ENCODE data around the gene GFPT2. TPM values are rescaled to one million over a fixed set of nuclear protein-coding genes. Genes with fewer than 3 reads are reported as not detected.

The GFPT2 gene
- total RNA-seq, 1 donor from 2014 or later, result 1.7 TPM

DNA sequence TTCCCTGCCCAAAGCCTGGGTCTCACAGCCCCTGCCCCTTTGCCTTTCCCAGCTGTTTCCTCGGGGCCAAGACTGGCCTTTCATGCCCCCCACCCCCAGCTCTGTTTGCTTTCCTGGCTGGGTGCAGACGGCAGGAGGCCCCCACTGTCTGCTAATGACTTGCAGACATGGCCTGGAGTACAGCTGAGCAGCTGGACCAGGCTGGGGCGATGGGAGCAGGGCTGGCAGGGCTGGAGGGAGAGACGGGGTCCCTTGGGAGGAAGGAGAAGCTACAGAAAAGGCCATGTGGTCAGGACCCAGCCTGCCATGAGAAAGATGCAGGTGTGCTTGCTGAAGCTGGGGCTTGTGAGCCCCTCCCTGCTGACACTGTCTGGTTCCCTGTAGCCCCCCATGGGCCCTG, 28.3 kb upstream of the GFPT2 start:
- no peak overlapping the region for H3K4me3 Mint-ChIP-seq (ENCODE audit: low read depth)
- H3K4me1 Mint-ChIP-seq (ENCODE audit: low read depth), result no peaks in the 10 kb centered on the region
- TF ChIP-seq, protein P1, sequence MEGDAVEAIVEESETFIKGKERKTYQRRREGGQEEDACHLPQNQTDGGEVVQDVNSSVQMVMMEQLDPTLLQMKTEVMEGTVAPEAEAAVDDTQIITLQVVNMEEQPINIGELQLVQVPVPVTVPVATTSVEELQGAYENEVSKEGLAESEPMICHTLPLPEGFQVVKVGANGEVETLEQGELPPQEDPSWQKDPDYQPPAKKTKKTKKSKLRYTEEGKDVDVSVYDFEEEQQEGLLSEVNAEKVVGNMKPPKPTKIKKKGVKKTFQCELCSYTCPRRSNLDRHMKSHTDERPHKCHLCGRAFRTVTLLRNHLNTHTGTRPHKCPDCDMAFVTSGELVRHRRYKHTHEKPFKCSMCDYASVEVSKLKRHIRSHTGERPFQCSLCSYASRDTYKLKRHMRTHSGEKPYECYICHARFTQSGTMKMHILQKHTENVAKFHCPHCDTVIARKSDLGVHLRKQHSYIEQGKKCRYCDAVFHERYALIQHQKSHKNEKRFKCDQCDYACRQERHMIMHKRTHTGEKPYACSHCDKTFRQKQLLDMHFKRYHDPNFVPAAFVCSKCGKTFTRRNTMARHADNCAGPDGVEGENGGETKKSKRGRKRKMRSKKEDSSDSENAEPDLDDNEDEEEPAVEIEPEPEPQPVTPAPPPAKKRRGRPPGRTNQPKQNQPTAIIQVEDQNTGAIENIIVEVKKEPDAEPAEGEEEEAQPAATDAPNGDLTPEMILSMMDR (IDR thresholded peaks at IDR 0.05; ENCODE audit: unreplicated experiment), result no peak
- no peaks in the 10 kb centered on the region for H3K36me3 Mint-ChIP-seq (ENCODE audit: insufficient read depth)
- no peak overlapping the region for H3K27ac Mint-ChIP-seq
- no peaks in the 10 kb centered on the region for H3K9me3 Mint-ChIP-seq (ENCODE audit: low read depth)
- H3K27me3 Mint-ChIP-seq, result peaks cover 5% of the 10 kb centered on the region
- DNase-seq (ENCODE audit: low spot score, unreplicated experiment), result no peak

DNA sequence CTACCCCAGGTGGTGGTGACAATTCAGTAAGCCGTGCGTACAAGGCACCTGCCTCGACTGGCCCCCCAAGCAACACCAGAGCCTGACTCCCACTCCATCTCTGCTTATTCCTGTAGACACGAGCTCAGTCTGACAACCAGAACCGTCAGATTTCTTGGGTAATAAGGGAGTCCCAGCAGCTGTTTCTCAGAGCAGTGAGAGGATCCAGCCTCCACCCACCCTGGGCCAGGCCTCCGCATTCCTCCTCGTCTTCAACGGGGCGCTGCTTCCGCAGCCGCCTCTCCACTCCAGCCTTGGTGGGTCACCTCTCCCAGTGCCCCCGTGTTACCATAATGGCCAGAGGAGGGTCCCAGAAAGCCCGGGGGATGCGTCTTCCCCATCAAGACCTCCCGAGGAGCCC, 27.7 kb upstream of the GFPT2 start:
- Mint-ChIP-seq H3K36me3 (ENCODE audit: insufficient read depth) (no peaks in the 10 kb centered on the region), H3K9me3 (ENCODE audit: low read depth) (no peaks in the 10 kb centered on the region), H3K27ac (no peak overlapping the region), H3K27me3 (peaks cover 5% of the 10 kb centered on the region), H3K4me3 (ENCODE audit: low read depth) (no peak overlapping the region), H3K4me1 (ENCODE audit: low read depth) (no peaks in the 10 kb centered on the region)
- TF ChIP-seq, protein P1 (IDR thresholded peaks at IDR 0.05; ENCODE audit: unreplicated experiment), result no peak
- DNase-seq (ENCODE audit: low spot score, unreplicated experiment), result no peak

DNA sequence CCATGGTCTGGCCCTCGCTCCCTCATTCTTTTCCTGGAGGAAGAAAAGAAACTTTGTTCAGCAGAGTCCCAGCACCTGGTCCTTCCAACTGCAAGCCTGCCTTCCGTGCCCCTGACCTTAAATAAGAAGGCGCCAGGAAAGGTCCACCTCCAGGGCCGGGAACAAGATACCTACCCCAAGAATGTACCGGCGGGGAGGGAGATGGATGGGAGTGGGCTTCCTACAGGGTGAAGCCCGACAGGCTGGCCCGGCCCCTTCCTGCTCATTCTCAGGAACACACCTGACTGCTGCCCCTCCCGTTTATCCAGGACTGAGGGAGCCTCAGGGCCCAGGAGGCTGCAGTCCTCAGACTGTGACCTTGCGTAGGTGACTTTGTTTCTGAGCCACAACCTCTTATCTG, 27.3 kb upstream of the GFPT2 start:
- no peak for DNase-seq (ENCODE audit: low spot score, unreplicated experiment)
- no peaks in the 10 kb centered on the region for H3K9me3 Mint-ChIP-seq (ENCODE audit: low read depth)
- peaks cover 5% of the 10 kb centered on the region for H3K27me3 Mint-ChIP-seq
- H3K27ac Mint-ChIP-seq, result no peak overlapping the region
- H3K4me1 Mint-ChIP-seq (ENCODE audit: low read depth), result no peaks in the 10 kb centered on the region
- H3K4me3 Mint-ChIP-seq (ENCODE audit: low read depth), result no peak overlapping the region
- H3K36me3 Mint-ChIP-seq (ENCODE audit: insufficient read depth), result no peaks in the 10 kb centered on the region
- TF ChIP-seq, protein P1 (IDR thresholded peaks at IDR 0.05; ENCODE audit: unreplicated experiment), result no peak

DNA sequence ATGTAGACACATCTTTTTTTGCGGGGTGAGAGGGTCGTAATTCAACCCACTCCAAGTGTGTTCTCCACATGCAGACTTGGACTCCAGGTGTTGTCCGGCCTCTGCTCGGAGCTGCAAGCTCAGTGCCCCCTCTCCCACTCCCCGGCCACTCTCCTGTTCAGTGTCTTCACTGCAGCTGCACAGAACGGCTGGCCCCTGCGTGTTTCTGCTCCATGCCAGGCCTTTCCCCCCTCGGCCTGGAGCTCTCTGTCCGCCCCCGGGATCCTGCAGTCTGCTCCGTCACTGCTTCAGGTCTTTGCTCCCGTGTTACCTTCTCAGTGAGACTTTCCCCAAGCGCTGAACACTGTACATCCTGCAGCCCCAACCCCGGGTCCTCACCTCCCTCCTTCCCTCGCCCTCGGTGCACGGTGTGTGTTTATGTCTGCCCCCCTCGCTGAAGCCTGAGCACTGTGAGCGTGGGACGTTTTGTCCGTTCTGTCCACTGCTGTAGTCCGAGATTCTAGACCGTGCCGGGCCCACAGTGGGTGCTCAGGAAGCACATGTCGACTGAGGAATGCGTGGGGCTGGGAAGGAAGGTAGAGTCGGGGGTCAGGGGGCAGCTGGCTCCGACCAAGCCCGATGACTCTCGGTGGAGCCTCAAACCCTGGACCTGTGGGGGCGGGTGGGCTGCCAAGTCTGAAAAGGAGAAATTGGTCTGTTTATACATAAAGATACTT, 26.4 kb upstream of the GFPT2 start:
- Mint-ChIP-seq H3K4me3 (ENCODE audit: low read depth) (no peak overlapping the region), H3K36me3 (ENCODE audit: insufficient read depth) (no peaks in the 10 kb centered on the region), H3K27ac (no peak overlapping the region), H3K9me3 (ENCODE audit: low read depth) (no peaks in the 10 kb centered on the region), H3K4me1 (ENCODE audit: low read depth) (no peaks in the 10 kb centered on the region), H3K27me3 (peaks cover 5% of the 10 kb centered on the region)
- TF ChIP-seq, protein P1 (IDR thresholded peaks at IDR 0.05; ENCODE audit: unreplicated experiment), result no peak
- no peak for DNase-seq (ENCODE audit: low spot score, unreplicated experiment)

DNA sequence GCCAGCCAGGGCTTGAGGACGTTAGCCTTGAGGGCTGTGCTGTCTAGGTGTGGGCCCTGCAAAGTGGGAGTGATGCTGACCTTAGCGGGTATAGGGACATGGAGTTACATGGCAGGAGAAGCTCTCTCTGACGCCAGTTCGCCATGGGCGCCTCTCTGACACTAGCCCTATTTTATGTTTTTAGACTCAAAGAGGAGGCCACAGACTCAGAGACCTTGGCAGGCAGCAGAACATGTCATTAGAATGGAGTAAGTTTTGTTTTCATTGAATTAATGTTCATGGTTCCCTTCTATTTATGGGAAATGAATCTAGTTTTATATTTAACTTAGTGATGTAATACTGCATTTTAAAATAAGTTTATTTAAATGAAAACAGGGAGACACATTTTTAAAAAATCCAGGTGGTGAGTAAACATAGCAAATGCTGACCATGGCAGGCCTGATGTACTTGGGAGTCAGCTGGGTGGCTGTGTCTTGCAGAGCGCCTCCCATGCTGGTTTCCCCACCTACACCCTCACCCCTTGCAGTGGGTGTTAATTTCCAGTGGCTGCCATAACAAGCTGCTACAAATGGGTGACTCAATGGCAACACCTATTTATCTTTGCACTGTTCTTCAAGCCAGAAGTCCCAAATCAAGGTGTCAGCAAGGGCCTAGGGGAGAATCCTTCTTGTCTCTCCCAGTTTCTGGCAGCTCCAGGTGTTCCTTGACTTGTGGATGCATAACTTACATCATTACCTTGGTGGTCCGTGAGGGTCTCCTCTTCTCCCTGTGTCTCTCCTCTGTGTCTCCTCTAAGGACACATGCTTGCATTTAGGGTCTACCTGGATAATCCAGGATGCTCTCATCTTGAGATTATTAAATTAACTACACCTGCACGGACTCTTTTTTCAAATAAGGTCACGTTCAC, 25.6 kb upstream of the GFPT2 start:
- peaks cover 9% of the 10 kb centered on the region for H3K27me3 Mint-ChIP-seq
- H3K4me3 Mint-ChIP-seq (ENCODE audit: low read depth), result no peak overlapping the region
- no peak for DNase-seq (ENCODE audit: low spot score, unreplicated experiment)
- TF ChIP-seq, protein P1 (IDR thresholded peaks at IDR 0.05; ENCODE audit: unreplicated experiment), result no peak
- H3K36me3 Mint-ChIP-seq (ENCODE audit: insufficient read depth), result no peaks in the 10 kb centered on the region
- H3K27ac Mint-ChIP-seq, result no peak overlapping the region
- no peaks in the 10 kb centered on the region for H3K9me3 Mint-ChIP-seq (ENCODE audit: low read depth)
- no peaks in the 10 kb centered on the region for H3K4me1 Mint-ChIP-seq (ENCODE audit: low read depth)
